GM10847 (cell line): ENCODE measurements around the gene EBP.
A peak's percentile ranks its signal among the peaks of the same experiment; 100 is the strongest.

ENCODE experiments used
- POLR2A ChIP-seq: IDR thresholded peaks from 2 replicates; pipeline ENCODE4 v1.6.1; 2011; ENCODE audit not compliant: insufficient read length; ENCODE audit errors: extremely low read depth

The EBP gene

GRCh38 chrX:48533165-48533564 lies 11.6 kb downstream of the EBP start:
- TF ChIP-seq POLR2A: no peak

- TF ChIP-seq POLR2A: no peak
These were observed 17.2 kb downstream of the EBP start for GRCh38 chrX:48538641-48539344.

GRCh38 chrX:48539345-48540027 lies 17.9 kb downstream of the EBP start, which contains the start of gene TBC1D25:
Gene TBC1D25, plus strand, starts transcription at chrX:48539714. Its CDS starts 84 bp downstream, at chrX:48539798.
- peak; percentile 24 for TF ChIP-seq POLR2A

DNA sequence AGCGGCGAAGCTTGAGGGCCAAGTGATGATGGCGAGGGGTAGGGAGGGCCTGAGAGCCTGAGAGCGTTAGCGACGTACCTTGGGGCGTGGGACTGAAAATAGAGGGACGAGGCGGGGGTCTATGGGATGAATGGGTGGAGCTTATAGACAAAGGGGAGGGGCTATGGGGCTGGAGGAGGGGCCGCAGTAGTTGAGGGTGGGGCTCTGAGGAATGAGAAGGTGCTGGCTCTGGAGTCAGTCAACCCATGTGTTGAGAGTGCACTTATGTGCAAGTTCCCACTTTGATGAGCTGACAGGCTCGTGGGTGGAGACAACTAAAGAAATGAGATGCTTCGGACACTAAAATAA lies 18.4 kb downstream of the EBP start:
- no peak for TF ChIP-seq POLR2A

DNA sequence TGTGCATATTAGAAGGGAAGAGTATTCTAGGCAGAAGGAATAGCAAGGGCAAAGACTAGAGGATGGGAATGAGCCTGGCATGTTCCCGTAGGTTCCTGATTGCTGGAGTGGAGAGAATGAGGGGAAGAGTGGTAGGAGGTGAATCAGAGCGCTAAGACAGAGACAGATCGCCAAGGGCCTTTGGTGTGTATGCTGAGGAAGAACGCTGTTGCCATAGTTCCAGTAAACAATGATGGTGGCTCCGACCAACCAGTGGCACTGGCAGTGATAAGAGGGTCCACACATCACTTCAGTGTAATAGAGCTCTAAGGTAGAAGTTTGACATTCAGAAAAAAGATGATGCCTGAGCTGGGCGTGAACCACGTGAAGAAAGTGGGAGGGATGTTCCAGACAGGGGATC lies 18.9 kb downstream of the EBP start:
- TF ChIP-seq POLR2A: no peak

- no peak for TF ChIP-seq POLR2A
These were observed 19.7 kb downstream of the EBP start for GRCh38 chrX:48541140-48541814.

- TF ChIP-seq POLR2A: no peak
These were observed 27.3 kb downstream of the EBP start for GRCh38 chrX:48548871-48549270.

- TF ChIP-seq POLR2A: no peak
These were observed 36.7 kb downstream of the EBP start for GRCh38 chrX:48558271-48558670.

DNA sequence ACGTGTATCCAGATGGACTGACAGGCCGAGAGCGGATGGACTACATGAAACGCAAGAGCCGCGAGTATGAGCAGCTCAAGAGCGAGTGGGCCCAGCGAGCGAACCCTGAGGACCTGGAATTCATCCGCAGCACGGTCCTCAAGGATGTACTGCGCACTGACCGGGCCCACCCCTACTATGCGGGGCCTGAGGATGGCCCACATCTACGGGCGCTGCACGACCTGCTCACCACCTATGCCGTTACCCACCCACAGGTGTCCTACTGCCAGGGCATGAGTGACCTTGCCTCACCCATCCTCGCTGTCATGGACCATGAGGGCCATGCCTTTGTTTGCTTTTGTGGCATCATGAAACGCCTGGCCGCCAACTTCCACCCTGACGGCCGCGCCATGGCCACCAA lies 38.0 kb downstream of the EBP start:
- TF ChIP-seq POLR2A: no peak

DNA sequence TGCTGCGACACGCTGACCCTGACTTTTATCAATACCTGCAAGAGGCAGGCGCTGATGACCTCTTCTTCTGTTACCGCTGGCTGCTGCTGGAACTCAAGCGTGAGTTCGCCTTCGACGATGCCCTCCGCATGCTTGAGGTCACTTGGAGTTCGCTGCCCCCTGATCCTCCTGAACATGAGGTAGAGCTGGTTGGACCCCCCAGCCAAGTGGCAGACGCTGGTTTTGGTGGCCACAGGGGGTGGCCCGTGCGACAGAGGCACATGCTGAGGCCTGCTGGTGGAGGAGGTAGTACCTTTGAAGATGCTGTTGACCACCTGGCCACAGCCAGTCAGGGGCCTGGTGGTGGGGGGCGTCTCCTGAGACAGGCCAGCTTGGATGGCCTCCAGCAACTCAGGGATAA lies 38.4 kb downstream of the EBP start:
- TF ChIP-seq POLR2A: no peak

GRCh38 chrX:48560681-48561080 lies 39.1 kb downstream of the EBP start:
- no peak for TF ChIP-seq POLR2A

GRCh38 chrX:48569958-48570357 lies 48.4 kb downstream of the EBP start:
- TF ChIP-seq POLR2A: no peak

- TF ChIP-seq POLR2A: no peak
These were observed 52.2 kb downstream of the EBP start for GRCh38 chrX:48573690-48574269.

DNA sequence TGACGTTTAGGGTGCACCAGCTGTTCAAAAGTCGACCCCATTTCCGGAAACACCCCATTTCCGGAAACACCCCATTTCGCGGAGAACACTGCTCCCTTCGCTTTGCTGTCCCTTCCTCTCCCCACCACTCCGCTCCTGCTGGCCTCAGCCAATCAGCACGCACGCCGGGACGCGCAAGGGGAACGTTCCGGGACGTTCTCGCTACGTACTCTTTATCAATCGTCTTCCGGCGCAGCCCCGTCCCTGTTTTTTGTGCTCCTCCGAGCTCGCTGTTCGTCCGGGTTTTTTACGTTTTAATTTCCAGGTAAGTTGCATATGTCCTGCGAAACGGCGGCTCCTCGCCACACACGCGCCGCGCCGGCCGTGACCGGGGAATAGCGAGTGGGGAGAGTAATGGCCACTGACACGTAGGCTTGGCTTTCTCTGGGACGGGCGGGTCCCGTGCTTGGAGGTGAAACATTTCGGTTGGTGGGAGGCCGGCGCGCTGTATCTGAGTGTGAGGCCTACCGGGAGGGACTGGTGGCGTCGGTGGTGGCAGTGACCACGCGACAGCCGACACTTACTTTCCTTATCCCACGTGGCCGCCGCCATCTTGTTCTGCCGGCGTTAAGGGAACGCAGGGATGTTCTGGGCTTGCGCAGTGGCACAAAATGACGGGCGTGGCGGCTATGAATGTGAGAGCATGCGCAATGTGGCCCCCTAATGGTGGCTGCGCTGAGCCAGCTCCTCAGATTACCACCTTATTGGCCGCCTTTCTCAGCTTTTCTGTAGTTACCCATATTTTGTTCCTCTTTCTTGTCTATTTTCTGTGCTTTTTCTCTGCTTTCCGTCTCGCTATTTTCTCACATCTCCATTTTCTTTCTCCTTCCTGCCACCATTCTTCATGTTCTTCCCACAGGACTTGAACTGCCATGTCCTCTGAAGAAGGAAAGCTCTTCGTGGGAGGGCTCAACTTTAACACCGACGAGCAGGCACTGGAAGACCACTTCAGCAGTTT lies 53.0 kb downstream of the EBP start, which contains the start of gene RBM3:
Gene RBM3, plus strand, starts transcription at position 215 of the 997 bp plus-strand sequence. Its CDS starts 697 bp downstream, at position 912.
- peak; percentile 47 for TF ChIP-seq POLR2A
